Dedifferentiated amniotic fluid mesenchymal stem cell (primary cell): Measurements from ENCODE around the gene VPS37C.
"Not testable (repeated sequence)": the region's sequence is repeated elsewhere in the genome, so short reads cannot be mapped to it uniquely, and the experiment has no call there.

ENCODE experiments used
- DNase-seq: peaks from one replicate; pipeline ENCODE4 v3.0.0-alpha.2; 2016; ENCODE audit errors: extremely low spot score

VPS37C gene

GRCh38 chr11:61094167-61094566 lies 67.1 kb downstream of the VPS37C start:
- not testable (repeated sequence) for DNase-seq

GRCh38 chr11:61092908-61093763 lies 68.1 kb downstream of the VPS37C start:
- no peak for DNase-seq

- DNase-seq, result no peak
These were observed 68.9 kb downstream of the VPS37C start for GRCh38 chr11:61092280-61092766.

DNA sequence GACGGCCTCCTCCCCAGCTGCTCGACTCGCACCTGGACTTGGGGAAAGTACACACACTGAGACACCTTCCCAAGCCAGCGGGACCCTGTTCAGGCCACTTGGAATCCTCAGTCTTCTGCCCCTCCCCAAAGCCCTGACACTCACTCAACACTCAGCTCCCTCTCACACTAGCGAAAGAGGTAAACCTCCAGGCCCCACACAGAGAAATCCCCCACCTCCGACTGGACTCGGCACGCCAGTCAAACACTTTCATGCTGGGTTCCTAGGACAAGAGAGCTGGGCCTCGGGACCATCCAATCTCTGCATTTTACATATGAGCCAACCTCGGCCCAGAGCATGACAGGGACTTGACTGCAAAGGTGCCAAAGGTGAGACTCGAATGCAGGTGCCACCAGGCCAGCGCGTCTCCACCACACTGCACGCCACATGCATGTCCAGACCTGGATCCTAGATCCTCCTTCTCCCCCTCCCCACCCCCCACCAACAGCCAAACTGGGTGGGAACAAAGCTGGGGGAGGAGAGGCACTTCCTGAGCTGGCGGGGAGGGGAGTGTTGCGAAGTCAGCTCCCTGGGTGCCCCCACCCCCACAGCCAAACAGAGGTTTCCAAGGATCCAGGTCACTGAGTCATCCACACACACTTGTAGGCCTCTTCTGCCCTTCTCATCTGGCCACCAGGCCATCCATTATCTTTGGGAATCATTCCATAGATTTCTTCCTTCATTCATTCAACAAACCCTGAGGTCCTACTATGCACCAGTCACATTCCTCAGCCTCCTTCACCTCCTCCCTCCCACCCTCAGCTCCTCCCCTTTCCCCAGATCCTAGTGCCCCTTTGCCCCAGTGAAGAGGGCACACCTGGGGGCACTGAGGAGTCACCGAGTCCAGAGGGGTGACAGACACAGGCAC lies 69.6 kb downstream of the VPS37C start:
- no peak for DNase-seq

DNA sequence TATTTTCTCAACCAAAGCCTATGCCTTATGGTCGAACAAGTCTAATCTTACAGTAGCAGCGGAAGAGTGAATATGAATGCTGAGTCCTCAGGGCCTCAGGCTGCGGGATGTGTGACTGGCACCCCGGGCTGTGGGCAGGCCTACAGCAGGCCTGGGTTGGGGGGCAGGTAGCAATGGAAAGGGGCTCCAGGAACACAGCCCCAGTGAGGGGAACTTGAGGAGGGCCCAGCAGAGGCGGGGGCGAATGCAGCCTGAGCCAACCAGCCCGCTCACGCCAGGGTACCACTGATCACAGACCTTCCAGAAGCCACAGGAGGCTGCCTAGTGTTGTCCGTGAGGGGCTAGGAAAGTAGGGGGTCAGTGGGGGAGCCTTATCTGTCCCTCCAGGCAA lies 70.2 kb downstream of the VPS37C start:
- no peak for DNase-seq

- no peak for DNase-seq
These were observed 70.7 kb downstream of the VPS37C start for GRCh38 chr11:61090521-61090920.

DNA sequence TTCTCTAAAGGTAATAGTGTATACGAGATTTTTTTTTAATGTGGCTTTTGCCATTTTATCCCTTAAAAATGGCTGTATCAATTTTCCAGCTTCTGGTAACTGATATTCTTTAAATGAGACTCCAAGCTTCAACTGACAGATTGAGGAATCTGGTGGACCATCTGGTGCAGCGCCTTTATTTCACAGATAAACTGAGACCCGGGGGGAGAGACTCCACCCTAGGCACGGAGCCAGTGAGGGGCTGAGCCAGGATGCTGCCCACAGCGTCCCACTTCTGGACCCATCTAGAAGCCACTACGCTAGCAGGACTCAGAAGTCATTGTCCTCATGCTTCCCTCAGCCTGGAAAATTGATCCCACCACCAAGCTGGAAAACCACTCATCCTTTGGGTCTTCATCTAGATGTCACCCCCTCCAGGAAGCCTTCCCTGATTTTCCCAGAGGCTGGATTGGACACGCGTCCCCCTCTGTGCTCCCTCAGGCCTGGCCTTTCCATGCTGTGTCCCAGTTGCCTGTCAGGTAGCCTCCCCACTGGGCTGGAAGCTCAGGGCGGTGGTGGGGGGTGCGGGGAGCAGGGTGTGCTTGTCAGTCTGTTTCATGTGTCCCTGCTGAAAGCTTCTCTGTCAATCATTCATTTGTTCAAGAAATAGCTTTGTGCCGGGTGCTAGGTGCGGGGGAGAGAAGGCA lies 71.3 kb downstream of the VPS37C start:
- no peak for DNase-seq

- DNase-seq, result no peak
These were observed 73.7 kb downstream of the VPS37C start for GRCh38 chr11:61087426-61088119.

GRCh38 chr11:61083601-61084147 lies 77.6 kb downstream of the VPS37C start:
- no peak for DNase-seq

DNA sequence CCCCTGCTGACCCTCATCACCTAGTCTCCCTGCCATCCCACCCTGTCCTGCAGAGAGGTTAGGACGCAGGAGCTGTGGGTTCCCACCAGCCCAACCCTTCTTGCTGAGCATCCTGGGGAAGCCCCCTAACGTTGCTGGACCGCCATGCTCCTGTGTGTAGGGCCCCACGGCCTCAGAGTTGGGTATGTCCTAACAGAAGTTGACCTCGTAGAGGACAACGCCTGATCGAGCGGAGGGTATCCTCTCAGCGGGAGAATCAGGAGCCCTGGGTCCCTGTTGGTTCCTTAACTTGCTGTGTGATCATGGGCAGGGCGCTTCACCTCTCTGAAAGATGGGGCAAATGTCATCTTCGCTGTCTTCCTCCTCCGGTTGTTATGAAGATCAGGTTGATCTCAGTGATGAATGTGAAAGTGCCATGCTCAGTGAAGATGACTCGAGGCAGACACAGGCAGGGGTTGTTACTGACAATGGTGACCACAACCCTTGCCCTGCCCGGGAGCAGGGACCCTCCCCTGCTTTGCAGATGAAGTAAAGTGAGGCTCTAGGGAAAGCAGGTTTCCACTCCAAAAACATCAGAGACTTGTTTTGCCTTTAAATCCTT lies 78.2 kb downstream of the VPS37C start:
- no peak for DNase-seq

DNA sequence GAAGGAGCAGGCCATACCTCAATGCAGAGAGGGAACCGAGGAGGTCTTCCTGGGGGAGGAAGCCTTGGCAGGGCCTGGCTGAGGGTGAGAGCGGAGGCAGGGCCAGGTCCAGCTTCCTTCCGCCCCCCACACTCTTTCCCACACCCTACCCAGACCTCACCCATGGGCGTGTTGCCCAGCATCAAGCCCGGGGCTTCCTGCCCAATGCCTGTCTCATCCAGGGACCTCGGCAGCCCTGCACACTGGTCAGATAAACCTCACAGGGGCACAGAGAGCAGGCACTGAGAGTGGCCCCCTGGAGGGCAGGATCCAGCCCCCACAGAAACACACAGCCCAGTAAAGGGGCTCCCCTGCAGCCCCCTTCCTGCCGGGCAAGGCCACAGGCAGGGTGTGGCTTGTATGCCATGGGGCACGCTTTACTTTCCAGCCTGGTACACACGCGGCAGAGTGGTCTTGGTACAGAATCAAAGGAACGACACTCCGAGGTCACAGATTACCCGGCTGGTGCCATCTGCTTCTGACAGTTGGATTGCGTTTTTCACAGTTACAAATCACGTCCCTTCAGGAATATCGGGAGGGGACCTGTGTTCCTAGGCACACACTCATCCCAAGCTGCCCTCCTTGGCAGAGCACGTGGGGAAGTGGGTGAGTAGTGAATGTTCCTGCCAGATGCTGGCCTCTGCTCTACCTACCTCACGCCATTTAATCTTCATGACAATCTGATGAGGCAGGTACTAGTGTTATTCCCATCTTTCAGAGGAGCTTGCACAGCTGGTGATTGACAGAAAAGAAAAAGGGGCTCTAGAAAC lies 79.0 kb downstream of the VPS37C start:
- DNase-seq, result no peak

DNA sequence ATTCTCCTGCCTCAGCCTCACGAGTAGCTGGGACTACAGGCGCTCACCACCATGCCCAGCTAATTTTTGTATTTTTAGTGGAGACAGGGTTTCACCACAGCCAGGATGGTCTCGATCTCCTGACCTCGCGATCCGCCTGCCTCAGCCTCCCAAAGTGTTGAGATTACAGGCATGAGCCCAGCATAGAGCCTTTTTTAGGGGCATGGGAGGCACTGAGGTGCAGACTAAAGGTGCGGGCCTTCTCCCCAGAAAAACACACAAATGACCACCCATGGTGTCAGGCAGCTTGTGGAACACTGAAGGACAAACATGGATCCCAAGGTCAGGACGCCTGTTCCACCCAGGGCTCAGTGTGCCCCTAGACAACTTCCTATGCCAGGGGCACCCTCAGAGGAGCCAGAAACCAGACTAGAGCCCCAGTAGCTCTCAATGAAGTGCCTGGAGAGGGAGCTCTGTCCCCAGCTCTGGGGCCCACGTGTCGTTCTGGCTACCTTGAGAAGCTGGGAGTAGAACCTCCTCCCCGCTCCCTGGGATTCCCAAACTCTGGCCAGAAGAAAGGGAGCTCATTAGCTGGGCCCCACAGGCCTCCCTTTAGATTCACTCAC lies 80.1 kb downstream of the VPS37C start:
- DNase-seq, result no peak

DNA sequence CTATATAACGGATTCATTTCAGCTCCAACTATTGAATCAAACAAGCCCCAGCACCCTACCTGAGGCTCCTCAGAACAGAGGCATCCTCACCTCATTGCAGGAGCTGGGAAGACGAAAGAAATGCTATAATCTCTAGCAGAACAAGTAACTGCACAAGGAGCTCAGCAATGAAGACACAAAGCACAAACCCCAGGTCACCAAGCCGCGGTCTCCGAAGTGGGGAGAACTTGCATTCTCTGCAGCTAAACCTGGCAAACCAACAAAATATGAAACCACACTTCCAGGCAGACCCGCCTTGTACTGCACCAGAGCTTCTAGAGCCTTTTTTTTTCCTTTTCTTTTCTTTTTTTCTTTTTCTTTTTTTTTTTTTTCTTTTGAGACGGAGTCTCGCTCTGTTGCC lies 80.7 kb downstream of the VPS37C start:
- no peak for DNase-seq
